Uterus (tissue), 4 donors: ENCODE measurements around the gene FHOD1. TPM values are rescaled to one million over a fixed set of nuclear protein-coding genes. Genes with fewer than 3 reads are reported as not detected.

Experiments
- DNase-seq, 2 donors: peaks; one replicate each; pipeline ENCODE4 v3.0.0-alpha.2; 2019 to 2020
- H3K27ac ChIP-seq, 2 donors: fragments of 200-600 bp; sonication (generic); 1 replicate in 1 of 2; 2 replicates in 1 of 2; pipeline ENCODE4 v1.5.1; 2016 to 2018
- H3K27me3 ChIP-seq, 2 donors: fragments of 200-600 bp; sonication (generic); one replicate each; pipeline ENCODE4 v1.5.1; 2018 to 2019; ENCODE audit warnings: control low read depth in 1 of 2
- H3K36me3 ChIP-seq, 2 donors: fragments of 200-600 bp; sonication (generic); one replicate each; pipeline ENCODE4 v1.5.1; 2019; ENCODE audit warnings: control low read depth in 1 of 2
- H3K4me1 ChIP-seq, 2 donors: fragments of 200-600 bp; sonication (generic); one replicate each; pipeline ENCODE4 v1.5.1; 2018 to 2019; ENCODE audit warnings: control low read depth in 1 of 2
- H3K4me3 ChIP-seq, 2 donors: fragments of 200-600 bp; sonication (generic); 1 replicate in 1 of 2; 2 replicates in 1 of 2; pipeline ENCODE4 v1.5.1; 2018 to 2019; ENCODE audit warnings: mild to moderate bottlenecking in 1 of 2
- H3K9me3 ChIP-seq, 2 donors: fragments of 200-600 bp; sonication (generic); one replicate each; pipeline ENCODE4 v1.5.1; 2019; ENCODE audit warnings: control low read depth in 1 of 2
- POLR2A ChIP-seq, 2 donors: fragments of 450-650 bp; IDR thresholded peaks; one replicate each; pipeline ENCODE4 v1.6.1; 2016; ENCODE audit warnings: antibody characterized with exemption in 2 of 2, mild to moderate bottlenecking in 1 of 2, moderate library complexity in 1 of 2
- intact Hi-C: fragments of 100-400 bp; cut with DNase I; formaldehyde crosslinking; loops from one replicate; pipeline ENCODE4 v1.15.1; 2023; ENCODE audit warnings: low total_unique reads
- total RNA-seq, 4 donors: library from RNA; depleted of rRNA in 3 of 4; stranded (reverse); fragments of >200 nt in 3 of 4; gene quantifications; one replicate each; pipeline versions ENCODE4 v1.1.0 to v1.2.4, GENCODE V29; 2014 to 2023
- TF ChIP-seq, protein P1 (sequence below), 4 experiments: fragments of 200-600 bp in 2 of 4; fragments of 450-650 bp in 2 of 4; sonication (generic) in 2 of 4; IDR thresholded peaks; one replicate each; pipeline ENCODE4 v1.5.1; 2016 to 2019; ENCODE audit warnings: antibody characterized with exemption in 4 of 4, mild to moderate bottlenecking in 2 of 4, moderate library complexity in 1 of 4
- donor health status: DM: yes; HTN: yes; CAD: no.

Gene FHOD1
- total RNA-seq, 4 donors from 2014 or later = 2.3 to 37.6 (median 11.8) TPM

- no peak for DNase-seq
- no peaks in the 10 kb centered on the region for H3K27me3 ChIP-seq
- no peaks in the 10 kb centered on the region for H3K9me3 ChIP-seq
- no peaks in the 10 kb centered on the region for H3K4me1 ChIP-seq
- no peak overlapping the region for H3K27ac ChIP-seq
- H3K36me3 ChIP-seq = no peaks in the 10 kb centered on the region
- intact Hi-C loops = no loop called here
- no peak overlapping the region for H3K4me3 ChIP-seq
- TF ChIP-seq POLR2A (IDR thresholded peaks at IDR 0.05) = no peak
- TF ChIP-seq, protein P1, sequence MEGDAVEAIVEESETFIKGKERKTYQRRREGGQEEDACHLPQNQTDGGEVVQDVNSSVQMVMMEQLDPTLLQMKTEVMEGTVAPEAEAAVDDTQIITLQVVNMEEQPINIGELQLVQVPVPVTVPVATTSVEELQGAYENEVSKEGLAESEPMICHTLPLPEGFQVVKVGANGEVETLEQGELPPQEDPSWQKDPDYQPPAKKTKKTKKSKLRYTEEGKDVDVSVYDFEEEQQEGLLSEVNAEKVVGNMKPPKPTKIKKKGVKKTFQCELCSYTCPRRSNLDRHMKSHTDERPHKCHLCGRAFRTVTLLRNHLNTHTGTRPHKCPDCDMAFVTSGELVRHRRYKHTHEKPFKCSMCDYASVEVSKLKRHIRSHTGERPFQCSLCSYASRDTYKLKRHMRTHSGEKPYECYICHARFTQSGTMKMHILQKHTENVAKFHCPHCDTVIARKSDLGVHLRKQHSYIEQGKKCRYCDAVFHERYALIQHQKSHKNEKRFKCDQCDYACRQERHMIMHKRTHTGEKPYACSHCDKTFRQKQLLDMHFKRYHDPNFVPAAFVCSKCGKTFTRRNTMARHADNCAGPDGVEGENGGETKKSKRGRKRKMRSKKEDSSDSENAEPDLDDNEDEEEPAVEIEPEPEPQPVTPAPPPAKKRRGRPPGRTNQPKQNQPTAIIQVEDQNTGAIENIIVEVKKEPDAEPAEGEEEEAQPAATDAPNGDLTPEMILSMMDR (IDR thresholded peaks at IDR 0.05) = no peak
Observed at GRCh38 chr16:67233596-67233995, 13.7 kb downstream of the FHOD1 start.

GRCh38 chr16:67230809-67231660 is 16.2 kb downstream of the FHOD1 start:
- Histone ChIP-seq H3K9me3 (no peaks in the 10 kb centered on the region), H3K4me3 (no peak overlapping the region), H3K4me1 (peaks cover 4 to 7% of the 10 kb centered on the region in 2 donors), H3K27me3 (no peaks in the 10 kb centered on the region), H3K27ac (no peak overlapping the region), H3K36me3 (no peaks in the 10 kb centered on the region)
- intact Hi-C loops = no loop called here
- TF ChIP-seq, protein P1 (IDR thresholded peaks at IDR 0.05) = no peak
- no peak for DNase-seq

DNA sequence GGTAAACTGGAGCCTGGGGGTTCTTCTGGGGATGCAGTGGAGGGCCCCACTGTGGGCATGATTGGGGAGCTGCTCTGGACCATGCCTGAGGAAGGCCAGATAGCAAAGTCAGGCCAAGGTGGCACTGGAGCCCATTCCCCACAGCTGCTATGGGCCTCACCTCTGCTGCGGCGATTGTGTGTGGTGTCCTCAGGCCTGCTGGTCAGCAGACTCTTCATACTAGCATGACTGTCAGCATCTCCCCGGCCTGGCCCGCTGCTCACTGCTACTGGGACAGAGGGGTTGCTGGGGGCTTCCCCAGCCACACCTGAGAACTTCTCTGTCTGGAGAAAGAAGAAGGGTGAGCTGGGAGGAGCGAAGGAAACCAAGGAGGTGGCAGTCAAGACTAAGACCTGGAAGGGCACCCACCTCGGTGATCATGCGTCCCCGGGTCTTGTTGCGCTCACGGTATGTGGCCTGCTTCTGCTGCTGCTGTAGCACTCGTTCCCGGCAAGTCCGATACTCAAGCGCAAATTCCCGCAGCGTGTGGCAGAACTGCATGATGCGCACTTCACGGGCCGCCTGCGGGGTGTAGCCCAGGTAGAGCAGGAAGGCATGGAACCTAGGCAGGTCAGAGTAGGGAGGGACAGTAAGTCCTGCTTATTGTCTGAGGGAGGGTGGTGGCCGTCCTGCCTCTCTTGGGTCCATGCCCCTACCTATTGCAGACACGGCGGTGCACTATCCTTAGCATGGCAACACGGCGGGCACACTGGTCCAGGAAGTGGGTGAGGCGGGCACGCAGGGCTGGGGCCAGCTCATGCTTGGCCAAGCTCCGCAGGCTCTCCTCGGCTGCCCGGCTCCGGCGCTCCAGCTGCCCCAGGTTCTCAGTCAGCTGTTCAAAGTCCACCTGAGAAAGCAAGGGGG is 17.1 kb downstream of the FHOD1 start:
- H3K27ac ChIP-seq = no peak overlapping the region
- peaks cover 4 to 12% of the 10 kb centered on the region in 2 donors for H3K4me1 ChIP-seq
- no peak overlapping the region for H3K4me3 ChIP-seq
- H3K27me3 ChIP-seq = no peaks in the 10 kb centered on the region
- no peak for DNase-seq
- TF ChIP-seq, protein P1 (IDR thresholded peaks at IDR 0.05) = no peak
- TF ChIP-seq POLR2A (IDR thresholded peaks at IDR 0.05) = no peak
- H3K9me3 ChIP-seq = no peaks in the 10 kb centered on the region
- intact Hi-C loops = no loop called here
- H3K36me3 ChIP-seq = no peaks in the 10 kb centered on the region

GRCh38 chr16:67228905-67229304 is 18.4 kb downstream of the FHOD1 start:
- no peaks in the 10 kb centered on the region for H3K36me3 ChIP-seq

More at GRCh38 chr16:67228905-67229304, 18.4 kb downstream of the FHOD1 start:
- TF ChIP-seq, protein P1 (IDR thresholded peaks at IDR 0.05) = no peak
- no peak for TF ChIP-seq POLR2A (IDR thresholded peaks at IDR 0.05)
- DNase-seq = no peak
- Histone ChIP-seq H3K27me3 (no peaks in the 10 kb centered on the region), H3K4me1 (peaks cover 4 to 12% of the 10 kb centered on the region in 2 donors), H3K27ac (no peak overlapping the region), H3K9me3 (no peaks in the 10 kb centered on the region), H3K4me3 (no peak overlapping the region)
- intact Hi-C loops = no loop called here
